Heart right ventricle (tissue), 16 donors: ENCODE data around the gene FAM217B. TPM values are rescaled to one million over a fixed set of nuclear protein-coding genes. Genes with fewer than 3 reads are reported as not detected.

Experiments used
- ATAC-seq, 8 donors: fragments of 200-7000 bp; cut with Tn5 transposase; one replicate each; pipeline ENCODE4 v1.9.1; 2020; ENCODE audit warnings: mild to moderate bottlenecking in 8 of 8, moderate library complexity in 8 of 8, moderate number of reproducible peaks in 1 of 8
- DNase-seq, 2 donors: peaks; one replicate each; pipeline ENCODE4 v3.0.0-alpha.2; 2020
- H3K27ac ChIP-seq, 10 donors: fragments of 200-600 bp; sonication (generic) in 2 of 10; one replicate each; pipeline versions ENCODE4 v1.5.0 to v1.8.0; 2020 to 2022; ENCODE audit warnings: mild to moderate bottlenecking in 3 of 10
- H3K27me3 ChIP-seq, 7 donors: fragments of 200-600 bp; one replicate each; pipeline ENCODE4 v1.8.0; 2021 to 2022; ENCODE audit warnings: mild to moderate bottlenecking in 2 of 7
- H3K36me3 ChIP-seq, 9 donors: fragments of 200-600 bp; sonication (generic) in 1 of 9; one replicate each; pipeline versions ENCODE4 v1.5.0 to v1.8.0; 2020 to 2022; ENCODE audit warnings: mild to moderate bottlenecking in 2 of 9
- H3K4me1 ChIP-seq, 9 donors: fragments of 200-600 bp; sonication (generic) in 1 of 9; one replicate each; pipeline versions ENCODE4 v1.5.0 to v1.8.0; 2020 to 2022; ENCODE audit warnings: mild to moderate bottlenecking in 4 of 9
- H3K4me3 ChIP-seq, 10 donors: fragments of 200-600 bp; sonication (generic) in 2 of 10; one replicate each; pipeline versions ENCODE4 v1.5.0 to v1.8.0; 2020 to 2022; ENCODE audit warnings: mild to moderate bottlenecking in 7 of 10, moderate library complexity in 2 of 10
- H3K9me3 ChIP-seq, 11 donors: fragments of 200-600 bp in 10 of 11; sonication (generic) in 2 of 11; one replicate each; pipeline versions ENCODE4 v1.5.0 to v1.8.0; 2013 to 2022; ENCODE audit warnings: mild to moderate bottlenecking in 2 of 11, control low read depth in 1 of 11, moderate library complexity in 1 of 11
- CTCF ChIP-seq, 9 donors: fragments of 200-600 bp; sonication (generic) in 2 of 9; IDR thresholded peaks; one replicate each; pipeline versions ENCODE4 v1.5.0 to v1.8.0; 2021 to 2022; ENCODE audit warnings: antibody characterized with exemption in 9 of 9, mild to moderate bottlenecking in 5 of 9, moderate library complexity in 1 of 9
- WGBS, 2 donors: extraction: QIAGEN DNeasy Blood & Tissue Kit; methylation state at CpG; one replicate each; pipeline ENCODE4 v1.1.7; 2013; ENCODE audit warnings: inconsistent platforms in 1 of 2; 5-methylcytosine and 5-hydroxymethylcytosine counted together
- intact Hi-C, 10 donors: fragments of 100-400 bp; cut with DNase I; formaldehyde crosslinking; loops; one replicate each; pipeline versions ENCODE4 v1.11.1 to v1.14.2; 2022
- polyA plus RNA-seq, 2 donors: library from polyadenylated mRNA; stranded (reverse); fragments of 200-250 nt; gene quantifications; one replicate each; pipeline ENCODE4 v1.2.3, GENCODE V29; 2013
- total RNA-seq, 10 donors: library from RNA; stranded (reverse); fragmentation: NEBNext Ultra II Directional in 3 of 10; extraction: Animal tissue kit (Norgen Biotek cat#: 25700) in 3 of 10; gene quantifications; one replicate each; pipeline versions ENCODE4 v1.2.1 to v1.2.4, GENCODE V29; 2021 to 2023
- donor health status: Arrhythmogenic right ventricular cardiomyopathy.
- donor health status: ischemic (EF 13 %, LVEDD 7.1; RV severe dilation, severe dysfunction).
- donor health status: healthy with polysubstance abuse.
- donor health status: DM: no; HTN: yes; CAD: no.
- donor health status: DM: no; HTN: no; CAD: no.
- donor health status: ischemic (EF 25% LVEDD 6.9; RV normal size, moderate dysfunction).
- donor health status: ischemic (EF 25% LVEDD 5.7; RV mildly dilated, moderate dysfunction).
- donor health status: healthy.
- donor health status: DM: yes; HTN: yes; CAD: no.
- donor health status: Ischemic cardiomyopathy.
- donor health status: ischemic (EF 35%, LVEDD 5.7; RV mildly dilated, moderate dysfunction).
- donor health status: nonischemic (EF 11% LVEDD 7.7; RV severe dilation, severe dysfunction).
- donor health status: DM: yes; HTN: yes; CAD: no.
- donor health status: PGD.
- donor health status: ischemic (EF 29% LVEDD 5.4; RV normal size, mild dysfunction).
- donor health status: nonischemic (EF 23%, LVEDD 6.1; RV moderate dilation, normal function).

The FAM217B gene
- total and polyA plus RNA-seq, 12 donors = 2.4 to 38.3 (median 27.2) TPM

GRCh38 chr20:59920944-59921343 is 19.2 kb upstream of the FAM217B start:
- no peak overlapping the region for H3K27ac ChIP-seq
- H3K9me3 ChIP-seq = no peaks in the 10 kb centered on the region
- no peak for ATAC-seq
- TF ChIP-seq CTCF (IDR thresholded peaks at IDR 0.05) = no peak
- no peaks in the 10 kb centered on the region for H3K27me3 ChIP-seq
- DNase-seq = no peak
- H3K4me3 ChIP-seq = no peak overlapping the region
- H3K4me1 ChIP-seq = no peaks in the 10 kb centered on the region
- intact Hi-C loops = no loop called here
- no peaks in the 10 kb centered on the region for H3K36me3 ChIP-seq

GRCh38 chr20:59923514-59923913 is 16.7 kb upstream of the FAM217B start:
- no peak for ATAC-seq
- no peak overlapping the region for H3K4me3 ChIP-seq
- WGBS, 2 donors = 95% methylated on average over 1 of the region's 1 CpG
- no peaks in the 10 kb centered on the region for H3K9me3 ChIP-seq
- no peak overlapping the region for H3K27ac ChIP-seq
- no peaks in the 10 kb centered on the region for H3K36me3 ChIP-seq
- no peak for TF ChIP-seq CTCF (IDR thresholded peaks at IDR 0.05)
- intact Hi-C loops = no loop called here
- H3K27me3 ChIP-seq = no peaks in the 10 kb centered on the region
- H3K4me1 ChIP-seq = no peaks in the 10 kb centered on the region
- DNase-seq = no peak

DNA sequence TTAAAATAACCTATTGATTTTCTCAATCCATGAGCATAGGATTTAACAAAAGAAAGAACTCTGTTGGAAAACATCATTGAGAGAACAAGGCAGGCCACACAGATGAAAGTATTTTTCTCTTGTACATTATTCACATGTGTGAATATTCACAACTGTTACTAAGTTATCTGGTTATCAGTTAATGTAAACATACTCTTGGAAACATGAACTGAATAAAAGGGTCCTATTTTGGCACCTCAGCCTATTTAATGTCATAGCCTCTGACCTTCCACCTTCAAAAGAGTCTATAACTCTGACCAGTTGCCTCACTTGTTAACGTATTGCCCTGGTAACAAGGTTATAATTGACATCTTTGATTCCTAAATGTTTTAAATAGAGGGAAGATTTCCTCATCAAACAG is 14.8 kb upstream of the FAM217B start:
- Histone ChIP-seq H3K9me3 (no peaks in the 10 kb centered on the region), H3K4me3 (no peak overlapping the region), H3K27ac (no peak overlapping the region), H3K36me3 (no peaks in the 10 kb centered on the region), H3K27me3 (no peaks in the 10 kb centered on the region), H3K4me1 (no peaks in the 10 kb centered on the region)
- DNase-seq (no peak), ATAC-seq (no peak)
- intact Hi-C loops = no loop called here
- 90 to 100% methylated on average over 1 of the region's 1 CpG for WGBS, 2 donors
- no peak for TF ChIP-seq CTCF (IDR thresholded peaks at IDR 0.05)

DNA sequence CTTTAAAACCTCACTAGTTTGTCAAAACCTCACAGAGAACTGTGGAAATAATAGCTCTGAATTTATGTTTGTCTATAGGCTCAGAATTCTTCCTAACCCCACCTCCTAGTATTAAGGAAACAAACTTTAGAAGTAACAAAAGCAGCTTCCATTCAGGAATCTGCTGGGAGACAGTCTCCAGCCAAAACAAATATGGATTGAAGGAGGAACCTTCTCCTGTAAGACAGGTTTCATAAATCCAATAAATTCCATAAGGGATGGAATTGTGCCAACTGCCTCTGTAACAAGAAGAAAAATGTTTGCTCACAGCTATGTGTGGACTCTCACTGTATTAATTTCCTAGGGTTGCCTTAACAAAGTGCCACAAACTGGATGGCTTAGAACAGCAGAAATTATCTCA is 14.3 kb upstream of the FAM217B start:
- H3K4me3 ChIP-seq = no peak overlapping the region
- H3K36me3 ChIP-seq = no peaks in the 10 kb centered on the region
- no peak overlapping the region for H3K27ac ChIP-seq
- ATAC-seq (no peak), DNase-seq (no peak)
- no peaks in the 10 kb centered on the region for H3K4me1 ChIP-seq
- H3K9me3 ChIP-seq = no peaks in the 10 kb centered on the region
- intact Hi-C loops = no loop called here
- H3K27me3 ChIP-seq = no peaks in the 10 kb centered on the region
- no peak for TF ChIP-seq CTCF (IDR thresholded peaks at IDR 0.05)
